Spleen (tissue), 11 donors: ENCODE measurements around the gene NELFA. TPM values are rescaled to one million over a fixed set of nuclear protein-coding genes. Genes with fewer than 3 reads are reported as not detected.

ENCODE experiments used
- DNase-seq: peaks from one replicate; pipeline ENCODE4 v3.0.0-alpha.2; 2020
- H3K27ac ChIP-seq, 8 donors: fragments of 200-600 bp; sonication (generic) in 7 of 8; 1 replicate in 4 of 8; 2 replicates in 4 of 8; pipeline versions ENCODE4 v1.5.0 to v1.8.0; 2016 to 2021; ENCODE audit warnings: inconsistent platforms in 4 of 8, mild to moderate bottlenecking in 4 of 8, moderate library complexity in 1 of 8
- H3K27me3 ChIP-seq, 7 donors: fragments of 200-600 bp; sonication (generic) in 6 of 7; replicated peaks in 1 of 7; 1 replicate in 4 of 7; 2 replicates in 3 of 7; pipeline versions ENCODE4 v1.5.0 to v1.8.0; 2016 to 2021; ENCODE audit warnings: inconsistent platforms in 3 of 7, mild to moderate bottlenecking in 1 of 7
- H3K36me3 ChIP-seq, 6 donors: fragments of 200-600 bp; sonication (generic) in 5 of 6; 1 replicate in 4 of 6; 2 replicates in 2 of 6; pipeline versions ENCODE4 v1.5.0 to v1.8.0; 2016 to 2021; ENCODE audit warnings: inconsistent platforms in 2 of 6
- H3K4me1 ChIP-seq, 6 donors: fragments of 200-600 bp; sonication (generic) in 5 of 6; 1 replicate in 3 of 6; 2 replicates in 3 of 6; pipeline versions ENCODE4 v1.5.0 to v1.8.0; 2016 to 2021; ENCODE audit warnings: inconsistent platforms in 3 of 6
- H3K4me3 ChIP-seq, 8 donors: fragments of 200-600 bp; sonication (generic) in 7 of 8; 1 replicate in 4 of 8; 2 replicates in 4 of 8; pipeline versions ENCODE4 v1.5.0 to v1.8.0; 2016 to 2021; ENCODE audit warnings: inconsistent platforms in 4 of 8, mild to moderate bottlenecking in 4 of 8, moderate library complexity in 2 of 8
- H3K9me3 ChIP-seq, 8 donors: fragments of 200-600 bp; sonication (generic) in 7 of 8; 1 replicate in 4 of 8; 2 replicates in 4 of 8; pipeline versions ENCODE4 v1.5.0 to v1.8.0; 2016 to 2021; ENCODE audit warnings: inconsistent platforms in 4 of 8
- POLR2A ChIP-seq, 3 donors: fragments of 450-650 bp; IDR thresholded peaks; one replicate each; pipeline ENCODE4 v1.5.1; 2017; ENCODE audit warnings: antibody characterized with exemption in 3 of 3, mild to moderate bottlenecking in 1 of 3
- POLR2AphosphoS5 ChIP-seq, 3 donors: sonication (generic); formaldehyde crosslinking; IDR thresholded peaks; one replicate each; pipeline ENCODE4 v1.5.1; 2017; ENCODE audit warnings: antibody characterized with exemption in 3 of 3
- WGBS, 5 donors: extraction: QIAGEN DNeasy Blood & Tissue Kit in 3 of 5; methylation state at CpG; one replicate each; pipeline versions ENCODE4 v1.1.5 to v1.1.7; 2013 to 2018; 5-methylcytosine and 5-hydroxymethylcytosine counted together
- intact Hi-C: fragments of 100-400 bp; cut with DNase I; formaldehyde crosslinking; loops from one replicate; pipeline ENCODE4 v1.15.0; 2023; ENCODE audit warnings: low total_unique reads
- microRNA-seq, 3 donors: library from miRNA; unstranded; fragments of <30 nt; microRNA quantifications; one replicate each; pipeline versions ENCODE4 to v1.1.0, GENCODE V29; 2019 to 2020
- polyA plus RNA-seq, 3 donors: library from polyadenylated mRNA; stranded (reverse); fragments of 200-250 nt; gene quantifications; one replicate each; pipeline ENCODE4 v1.2.1, GENCODE V29; 2013
- small RNA-seq, 4 donors: library from RNA; depleted of rRNA; stranded (forward); fragments of <200 nt; gene quantifications; one replicate each; pipeline ENCODE3, GENCODE V24; 2016
- total RNA-seq, 7 donors: library from RNA; depleted of rRNA in 3 of 7; stranded (reverse); fragments of >200 nt in 3 of 7; fragmentation: NEBNext Ultra II Directional in 4 of 7; extraction: Animal tissue kit (Norgen Biotek cat#: 25700) in 4 of 7; gene quantifications; one replicate each; pipeline versions ENCODE4 v1.1.0 to v1.2.1, GENCODE V29; 2016 to 2021
- TF ChIP-seq, protein P1 (sequence below), 11 experiments: fragments of 200-600 bp in 7 of 11; fragments of 450-650 bp in 4 of 11; sonication (generic) in 4 of 11; IDR thresholded peaks in 8 of 11; conservative IDR thresholded peaks in 3 of 11; 1 replicate in 7 of 11; 2 replicates in 4 of 11; pipeline versions ENCODE4 v1.4.0 to v1.8.0; 2016 to 2021; ENCODE audit warnings: antibody characterized with exemption in 11 of 11, inconsistent platforms in 4 of 11, mild to moderate bottlenecking in 1 of 11
- donor health status: healthy with polysubstance abuse.
- donor health status: DM: no; HTN: no; CAD: no; lungs with moderate emphysema.
- donor health status: DM: no; HTN: no; CAD: no.
- donor health status: Bipolar disorder and iron deficiency.
- donor health status: healthy.
- donor health status: DM: no; HTN: no; CAD: no.
- donor health status: DM: yes; HTN: yes; CAD: no.

The NELFA gene
- total and polyA plus RNA-seq, 10 donors = 19.9 to 36.6 (median 26.5) TPM

GRCh38 chr4:1933700-1934099 lies 75.1 kb downstream of the NELFA start:
- Histone ChIP-seq H3K27me3 (no peaks in the 10 kb centered on the region), H3K36me3 (peaks cover 0 to 98% (median 32%) of the 10 kb centered on the region in 6 donors), H3K9me3 (no peaks in the 10 kb centered on the region), H3K4me3 (no peak overlapping the region), H3K4me1 (no peaks in the 10 kb centered on the region), H3K27ac (no peak overlapping the region)
- intact Hi-C loops = no loop called here
- WGBS, 5 donors = 92 to 97% (median 95%) methylated on average over 3 of the region's 3 CpGs
- TF ChIP-seq POLR2AphosphoS5 (IDR thresholded peaks at IDR 0.05) = no peak
- TF ChIP-seq, protein P1, sequence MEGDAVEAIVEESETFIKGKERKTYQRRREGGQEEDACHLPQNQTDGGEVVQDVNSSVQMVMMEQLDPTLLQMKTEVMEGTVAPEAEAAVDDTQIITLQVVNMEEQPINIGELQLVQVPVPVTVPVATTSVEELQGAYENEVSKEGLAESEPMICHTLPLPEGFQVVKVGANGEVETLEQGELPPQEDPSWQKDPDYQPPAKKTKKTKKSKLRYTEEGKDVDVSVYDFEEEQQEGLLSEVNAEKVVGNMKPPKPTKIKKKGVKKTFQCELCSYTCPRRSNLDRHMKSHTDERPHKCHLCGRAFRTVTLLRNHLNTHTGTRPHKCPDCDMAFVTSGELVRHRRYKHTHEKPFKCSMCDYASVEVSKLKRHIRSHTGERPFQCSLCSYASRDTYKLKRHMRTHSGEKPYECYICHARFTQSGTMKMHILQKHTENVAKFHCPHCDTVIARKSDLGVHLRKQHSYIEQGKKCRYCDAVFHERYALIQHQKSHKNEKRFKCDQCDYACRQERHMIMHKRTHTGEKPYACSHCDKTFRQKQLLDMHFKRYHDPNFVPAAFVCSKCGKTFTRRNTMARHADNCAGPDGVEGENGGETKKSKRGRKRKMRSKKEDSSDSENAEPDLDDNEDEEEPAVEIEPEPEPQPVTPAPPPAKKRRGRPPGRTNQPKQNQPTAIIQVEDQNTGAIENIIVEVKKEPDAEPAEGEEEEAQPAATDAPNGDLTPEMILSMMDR (IDR thresholded peaks at IDR 0.05 in 8 of 11, conservative IDR thresholded peaks at IDR 0.05 in 3 of 11) = no peak
- DNase-seq = no peak

DNA sequence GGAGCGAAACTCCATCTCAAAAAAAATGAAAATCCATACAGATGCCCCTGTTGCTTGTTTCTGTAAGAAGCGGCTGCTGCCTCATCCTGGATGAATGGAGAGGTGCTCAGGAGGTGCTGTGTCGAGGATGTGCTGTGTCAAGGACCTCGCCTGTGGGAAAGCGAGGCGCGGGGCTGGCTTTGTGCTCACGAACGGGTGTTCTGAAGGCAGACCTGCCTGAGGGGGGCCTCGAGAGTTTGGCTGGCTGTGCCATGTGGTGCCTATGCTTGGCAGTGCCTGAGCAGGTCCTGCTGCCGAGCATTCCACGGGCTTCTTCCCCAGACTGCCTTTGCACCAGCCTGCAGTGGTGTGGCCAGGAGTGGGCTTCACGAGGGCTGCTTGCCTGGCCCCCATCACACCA lies 76.0 kb downstream of the NELFA start:
- TF ChIP-seq, protein P1 (IDR thresholded peaks at IDR 0.05 in 8 of 11, conservative IDR thresholded peaks at IDR 0.05 in 3 of 11) = no peak
- TF ChIP-seq POLR2AphosphoS5 (IDR thresholded peaks at IDR 0.05) = no peak
- no peak for TF ChIP-seq POLR2A (IDR thresholded peaks at IDR 0.05)
- DNase-seq = no peak
- Histone ChIP-seq H3K27ac (no peak overlapping the region), H3K9me3 (no peaks in the 10 kb centered on the region), H3K27me3 (no peaks in the 10 kb centered on the region), H3K4me3 (no peak overlapping the region), H3K4me1 (peaks cover 0 to 5% (median 0%) of the 10 kb centered on the region in 6 donors), H3K36me3 (peaks cover 0 to 90% (median 30%) of the 10 kb centered on the region in 6 donors)
- WGBS, 5 donors = 96 to 98% (median 96%) methylated on average over 12 to 13 of the region's 13 CpGs
- intact Hi-C loops = no loop called here

Small RNA genes within 50 kb of the gene (microRNA-seq; reads per million reads assigned to microRNA genes)
- gene MIR943 = 0.28 to 0.36 (median 0.35) reads per million in 3 donors

Small RNA genes within 50 kb of the gene (small RNA-seq; reads per million reads assigned to genes)
- gene SCARNA22 = 24.4 to 164 (median 30.0) reads per million in 4 donors

Other genes with a start within 250 kb of the NELFA start
- gene FGFR3, start 215.7 kb downstream of the NELFA start, total RNA-seq = 1 to 10 TPM; 1.6 to 7.5 (median 4.0) TPM
- gene FGFR3, start 215.7 kb downstream of the NELFA start, polyA plus RNA-seq = 1 to 10 TPM; 1.0 to 4.8 (median 1.5) TPM
- 10 to 100 TPM; 33.2 to 47.7 (median 36.3) TPM for gene LETM1, start 152.8 kb downstream of the NELFA start, total RNA-seq
- 10 to 100 TPM in 1 of 3 donors, 1 to 10 TPM in 2; 6.5 to 16.9 (median 7.8) TPM for gene LETM1, start 152.8 kb downstream of the NELFA start, polyA plus RNA-seq
- 10 to 100 TPM; 39.1 to 58.9 (median 48.5) TPM for gene NSD2, start 137.6 kb downstream of the NELFA start, total RNA-seq
- 10 to 100 TPM in 1 of 3 donors, 1 to 10 TPM in 2; 7.1 to 13.1 (median 7.4) TPM for gene NSD2, start 137.6 kb downstream of the NELFA start, polyA plus RNA-seq
- gene NAT8L, start 50.4 kb upstream of the NELFA start, total RNA-seq = 1 to 10 TPM in 4 of 7 donors, under 1 TPM in 3; 0.50 to 3.1 (median 1.3) TPM
- under 1 TPM; 0.13 to 0.80 (median 0.29) TPM for gene NAT8L, start 50.4 kb upstream of the NELFA start, polyA plus RNA-seq
- 10 to 100 TPM; 16.2 to 22.4 (median 19.2) TPM for gene HAUS3, start 233.1 kb upstream of the NELFA start, total RNA-seq
- 10 to 100 TPM; 10.3 to 15.0 (median 13.0) TPM for gene HAUS3, start 233.1 kb upstream of the NELFA start, polyA plus RNA-seq
- 1 to 10 TPM; 1.9 to 3.5 (median 2.9) TPM for gene POLN, start 233.1 kb upstream of the NELFA start, total RNA-seq
- gene POLN, start 233.1 kb upstream of the NELFA start, polyA plus RNA-seq = 1 to 10 TPM; 1.2 to 1.5 (median 1.5) TPM